ENCODE data around the gene PMFBP1. TPM values are rescaled to one million over a fixed set of nuclear protein-coding genes. Genes with fewer than 3 reads are reported as not detected.

The PMFBP1 gene
- total and polyA plus RNA-seq, 10 of the 15 experiments (the other 5 are each of a cell fraction or from before 2014, with no cell fraction given) = 0.40 to 2.3 (median 1.1) TPM

- Histone ChIP-seq H2AFZ (ENCODE audit: control insufficient read depth, low read depth, low read length) (no peak overlapping the region), H3K79me2 (ENCODE audit: control insufficient read depth, insufficient read depth, low read length) (no peaks in the 10 kb centered on the region), H3K4me3 (no peak overlapping the region), H4K20me1 (ENCODE audit: control insufficient read depth, insufficient read depth) (no peaks in the 10 kb centered on the region), H3K36me3 (ENCODE audit: control insufficient read depth in 2 of 2, insufficient read depth in 2 of 2, low read length in 1 of 2) (no peaks in the 10 kb centered on the region), H3K4me1 (ENCODE audit: control insufficient read depth, insufficient read depth, low read length) (no peaks in the 10 kb centered on the region), H3K9me3 (replicated peaks; ENCODE audit: control insufficient read depth, insufficient read depth, low read length) (no peaks in the 10 kb centered on the region), H3K9ac (ENCODE audit: control insufficient read depth, insufficient read depth, low read length) (no peak overlapping the region), H3K27me3 (replicated peaks in 1 of 2; ENCODE audit: control insufficient read depth in 2 of 2, insufficient read depth in 2 of 2, low read length in 1 of 2) (no peaks in the 10 kb centered on the region), H3K4me2 (ENCODE audit: control insufficient read depth, insufficient read depth) (no peak overlapping the region), H3K27ac (ENCODE audit: control insufficient read depth, insufficient read depth) (no peak overlapping the region)
- RAD21 ChIA-PET (ENCODE audit: unreplicated experiment) = no interaction called here
- SMC1A ChIA-PET (ENCODE audit: uncharacterized antibody, unreplicated experiment) = no interaction called here
- CTCF ChIA-PET = interaction anchor here (0.9 kb wide), 1 partner anchor 74 kb away, joined by 3 read pairs; the partner anchor contains the start of gene TXNL4B
- DNase-seq (ENCODE audit: low read depth, low spot score) (no peak), ATAC-seq (no peak), FAIRE-seq (no peak)
- TF ChIP-seq TCF7 (IDR thresholded peaks at IDR 0.05; ENCODE audit: borderline replicate concordance) = no peak
- TF ChIP-seq SREBF1 (IDR thresholded peaks at IDR 0.05; ENCODE audit: low read length) = no peak
- TF ChIP-seq ZNF217 (IDR thresholded peaks at IDR 0.05) = no peak
- no peak for TF ChIP-seq CHD1 (IDR thresholded peaks at IDR 0.05; ENCODE audit: low read depth, low read length)
- TF ChIP-seq RELA (IDR thresholded peaks at IDR 0.05; ENCODE audit: borderline replicate concordance, partially characterized antibody) = no peak
- no peak for TF ChIP-seq RAD21 (IDR thresholded peaks at IDR 0.05; ENCODE audit: insufficient read depth, low read depth, low read length)
- TF ChIP-seq SMC3 (IDR thresholded peaks at IDR 0.05; ENCODE audit: borderline replicate concordance, low read length) = no peak
- no peak for TF ChIP-seq KDM1A (IDR thresholded peaks at IDR 0.05; ENCODE audit: borderline replicate concordance)
- no peak for TF ChIP-seq SUZ12 (IDR thresholded peaks at IDR 0.05; ENCODE audit: unreplicated experiment)
- TF ChIP-seq E2F4 (IDR thresholded peaks at IDR 0.05; ENCODE audit: low read depth, low read length) = no peak
- TF ChIP-seq ZBTB11 (CRISPR knock-in tag; IDR thresholded peaks at IDR 0.05) = no peak
- no peak for TF ChIP-seq PAX5 (IDR thresholded peaks at IDR 0.05; ENCODE audit: borderline replicate concordance, low read depth, low read length)
- no peak for TF ChIP-seq IRF4 (IDR thresholded peaks at IDR 0.05; ENCODE audit: low read depth, low read length)
- TF ChIP-seq NRF1 (conservative IDR thresholded peaks at IDR 0.05; ENCODE audit: low read depth, low read length) = no peak
- TF ChIP-seq POLR2AphosphoS2 (IDR thresholded peaks at IDR 0.05; ENCODE audit: low read depth, low read length) = no peak
- in situ Hi-C loops (cut with MboI) (no loop called here), intact Hi-C loops (cut with micrococcal nuclease; ENCODE audit: unreplicated experiment) (no loop called here)
- 83% methylated on average over 6 of the region's 6 CpGs for WGBS (ENCODE audit: insufficient coverage, insufficient replicate concordance, low lambda C conversion rate, missing lambda C conversion rate)
- POLR2A ChIA-PET = no interaction called here
- BruUV-seq (replicated peaks) = no TSS peak
Observed at GRCh38 chr16:72166954-72167561, 4.9 kb downstream of the PMFBP1 start.
